IPS DF 6.9 (cell line): ENCODE results near the gene VDAC2.

ENCODE experiments used
- DNase-seq: peaks from one replicate; pipeline ENCODE4 v3.0.0-alpha.2; 2013; ENCODE audit warnings: low read depth, low spot score
- H3K27ac ChIP-seq: one replicate; pipeline ENCODE4 v1.5.1; 2013; ENCODE audit warnings: low read length, control low read depth
- H3K27me3 ChIP-seq: 2 replicates; pipeline ENCODE4 v1.6.1; 2013; ENCODE audit warnings: mild to moderate bottlenecking, low read length; ENCODE audit not compliant: control insufficient read depth, insufficient read depth
- H3K36me3 ChIP-seq: 2 replicates; pipeline ENCODE4 v1.6.1; 2013; ENCODE audit warnings: low read length; ENCODE audit not compliant: control insufficient read depth, insufficient read depth
- H3K4me1 ChIP-seq: 2 replicates; pipeline ENCODE4 v1.6.1; 2013; ENCODE audit warnings: low read length; ENCODE audit not compliant: control insufficient read depth, insufficient read depth
- H3K4me3 ChIP-seq: 2 replicates; pipeline ENCODE4 v1.5.1; 2013; ENCODE audit warnings: mild to moderate bottlenecking, low read length
- H3K9me3 ChIP-seq: 2 replicates; pipeline ENCODE4 v1.6.1; 2013; ENCODE audit warnings: low read length, inconsistent platforms; ENCODE audit not compliant: control insufficient read depth, insufficient read depth
- WGBS: extraction: QIAGEN DNeasy Blood & Tissue Kit; methylation state at CpG from one replicate; pipeline ENCODE4 v1.1.7; 2013; ENCODE audit warnings: mixed read lengths, missing lambda C conversion rate; ENCODE audit not compliant: insufficient read length, insufficient coverage; 5-methylcytosine and 5-hydroxymethylcytosine counted together

VDAC2 gene, protein sequence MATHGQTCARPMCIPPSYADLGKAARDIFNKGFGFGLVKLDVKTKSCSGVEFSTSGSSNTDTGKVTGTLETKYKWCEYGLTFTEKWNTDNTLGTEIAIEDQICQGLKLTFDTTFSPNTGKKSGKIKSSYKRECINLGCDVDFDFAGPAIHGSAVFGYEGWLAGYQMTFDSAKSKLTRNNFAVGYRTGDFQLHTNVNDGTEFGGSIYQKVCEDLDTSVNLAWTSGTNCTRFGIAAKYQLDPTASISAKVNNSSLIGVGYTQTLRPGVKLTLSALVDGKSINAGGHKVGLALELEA

GRCh38 chr10:75210282-75211006 is at the start of gene VDAC2:
Gene VDAC2 (plus strand): TSS chr10:75210796. CDS start chr10:75211159, 363 bp downstream.
- DNase-seq = peak; percentile 67
- WGBS = no CpG with 5 or more reads among the region's 80 CpGs
- Histone ChIP-seq H3K27ac (no peak within 1 kb of the TSS), H3K4me3 (peak within 1 kb of the TSS; percentile 85), H3K36me3 (peaks cover 8% of the 10 kb centered on the region; the same call in 1 of the 2 replicates), H3K27me3 (no peaks in the 10 kb centered on the region), H3K9me3 (no peaks in the 10 kb centered on the region), H3K4me1 (peaks cover 9% of the 10 kb centered on the region; the same call in 1 of the 2 replicates)

DNA sequence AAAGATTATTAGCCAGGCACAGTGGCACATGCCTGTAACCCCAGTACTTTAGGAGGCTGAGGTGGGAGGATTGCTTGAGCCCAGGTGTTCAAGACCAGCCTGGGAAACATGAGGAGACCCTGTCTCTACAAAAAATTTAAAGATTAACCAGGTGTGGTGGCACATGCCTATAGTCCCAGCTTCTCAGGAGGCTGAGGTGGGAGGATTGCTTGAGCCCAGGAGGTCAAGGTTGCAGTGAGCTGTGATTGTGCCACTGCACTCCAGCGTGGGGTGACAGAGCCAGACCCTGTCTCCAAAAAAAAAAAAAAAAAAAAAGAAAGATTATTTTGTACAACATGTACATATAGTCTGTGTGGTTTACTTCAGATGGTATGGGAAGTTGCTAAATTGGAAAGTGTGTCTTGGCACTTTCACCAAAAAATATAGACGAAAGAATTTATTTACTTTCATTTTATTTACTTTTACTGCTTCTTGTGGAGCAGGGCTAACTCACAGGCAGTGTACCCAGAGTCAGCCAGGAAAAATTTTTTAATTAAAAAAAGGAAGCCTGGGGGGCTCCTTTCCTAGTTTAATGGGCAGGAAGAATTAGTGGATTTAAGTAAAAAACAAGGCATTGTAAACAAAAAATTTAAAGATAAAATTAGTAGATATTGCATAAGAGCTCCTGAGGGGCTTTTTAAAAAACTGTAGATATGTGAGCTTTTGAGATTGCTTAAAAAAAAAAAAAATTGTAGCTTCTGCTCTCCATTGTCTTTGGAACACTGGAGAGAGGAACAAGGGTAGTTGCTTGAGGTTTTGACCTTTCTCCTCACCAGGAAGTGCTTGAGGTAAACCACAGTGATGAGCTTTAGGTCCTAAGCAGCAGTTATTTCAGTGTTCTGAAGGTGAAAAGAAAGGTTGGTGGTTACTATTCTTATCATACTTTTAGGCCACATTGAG is 44.6 kb upstream of the VDAC2 start:
- H3K27me3 ChIP-seq = no peaks in the 10 kb centered on the region
- no peak overlapping the region for H3K4me3 ChIP-seq
- H3K27ac ChIP-seq = no peak overlapping the region
- 0 out of 2 replicates have a peak, but pooled peaks cover 1% of the 10 kb centered on the region for H3K4me1 ChIP-seq
- H3K9me3 ChIP-seq = no peaks in the 10 kb centered on the region
- no peak for DNase-seq
- no CpG with 5 or more reads among the region's 2 CpGs for WGBS
- H3K36me3 ChIP-seq = no peaks in the 10 kb centered on the region

GRCh38 chr10:75166623-75166972 is 44.0 kb upstream of the VDAC2 start:
- no peaks in the 10 kb centered on the region for H3K9me3 ChIP-seq
- H3K36me3 ChIP-seq = no peaks in the 10 kb centered on the region
- no peaks in the 10 kb centered on the region for H3K27me3 ChIP-seq
- WGBS = no CpG with 5 or more reads among the region's 1 CpG
- 0 out of 2 replicates have a peak, but pooled peaks cover 1% of the 10 kb centered on the region for H3K4me1 ChIP-seq
- H3K4me3 ChIP-seq = no peak overlapping the region
- H3K27ac ChIP-seq = no peak overlapping the region
- DNase-seq = no peak

DNA sequence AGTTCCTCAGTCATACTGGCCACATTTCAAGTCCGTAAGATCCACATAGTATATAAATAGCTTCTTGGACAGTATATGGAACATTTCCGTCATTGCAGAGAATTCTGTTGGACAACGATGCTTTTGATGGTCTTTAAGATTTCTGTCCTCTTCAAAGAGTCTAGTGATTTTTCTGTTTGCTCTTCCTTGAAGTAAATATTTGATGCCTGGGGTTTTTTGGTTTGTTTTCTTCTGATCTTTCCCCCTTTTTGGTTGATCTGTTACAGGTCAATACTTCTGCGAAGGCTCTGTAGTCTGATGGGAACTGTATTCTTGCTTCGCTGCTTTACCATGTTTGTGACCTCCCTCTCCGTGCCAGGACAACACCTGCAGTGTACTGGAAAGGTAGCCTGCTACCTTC is 42.3 kb upstream of the VDAC2 start:
- Histone ChIP-seq H3K9me3 (no peaks in the 10 kb centered on the region), H3K4me1 (0 out of 2 replicates have a peak, but pooled peaks cover 1% of the 10 kb centered on the region), H3K27ac (no peak overlapping the region), H3K4me3 (no peak overlapping the region), H3K27me3 (no peaks in the 10 kb centered on the region), H3K36me3 (no peaks in the 10 kb centered on the region)
- WGBS = no CpG with 5 or more reads among the region's 6 CpGs
- DNase-seq = no peak

- no CpG with 5 or more reads among the region's 1 CpG for WGBS
- Histone ChIP-seq H3K27me3 (no peaks in the 10 kb centered on the region), H3K9me3 (no peaks in the 10 kb centered on the region), H3K4me3 (no peak overlapping the region), H3K4me1 (0 out of 2 replicates have a peak, but pooled peaks cover 1% of the 10 kb centered on the region), H3K36me3 (no peaks in the 10 kb centered on the region), H3K27ac (no peak overlapping the region)
- no peak for DNase-seq
Measured at GRCh38 chr10:75170215-75170614, 40.4 kb upstream of the VDAC2 start.

- no peak for DNase-seq
- H3K4me1 ChIP-seq = no peaks in the 10 kb centered on the region
- H3K4me3 ChIP-seq = no peak overlapping the region
- no peaks in the 10 kb centered on the region for H3K27me3 ChIP-seq
- no peak overlapping the region for H3K27ac ChIP-seq
- H3K9me3 ChIP-seq = no peaks in the 10 kb centered on the region
- H3K36me3 ChIP-seq = no peaks in the 10 kb centered on the region
- WGBS = no CpG with 5 or more reads among the region's 2 CpGs
Measured at GRCh38 chr10:75175046-75175445, 35.5 kb upstream of the VDAC2 start.

- no peaks in the 10 kb centered on the region for H3K36me3 ChIP-seq
- H3K27me3 ChIP-seq = no peaks in the 10 kb centered on the region
- H3K4me3 ChIP-seq = no peak overlapping the region
- no peak overlapping the region for H3K27ac ChIP-seq
- DNase-seq = no peak
- H3K4me1 ChIP-seq = no peaks in the 10 kb centered on the region
- H3K9me3 ChIP-seq = no peaks in the 10 kb centered on the region
- no CpG with 5 or more reads among the region's 6 CpGs for WGBS
Measured at GRCh38 chr10:75176046-75176445, 34.5 kb upstream of the VDAC2 start.

GRCh38 chr10:75176736-75177135 is 33.9 kb upstream of the VDAC2 start:
- Histone ChIP-seq H3K9me3 (no peaks in the 10 kb centered on the region), H3K4me3 (no peak overlapping the region), H3K4me1 (no peaks in the 10 kb centered on the region), H3K27me3 (no peaks in the 10 kb centered on the region), H3K27ac (no peak overlapping the region), H3K36me3 (no peaks in the 10 kb centered on the region)
- no CpG with 5 or more reads among the region's 1 CpG for WGBS
- DNase-seq = no peak

GRCh38 chr10:75179657-75180177 is 30.9 kb upstream of the VDAC2 start:
- WGBS = 100% methylated on average over 1 of the region's 1 CpG

GRCh38 chr10:75180592-75180991 is 30.0 kb upstream of the VDAC2 start:
- Histone ChIP-seq H3K36me3 (no peaks in the 10 kb centered on the region), H3K4me1 (no peaks in the 10 kb centered on the region)

More at GRCh38 chr10:75179657-75180177, 30.9 kb upstream of the VDAC2 start:
- Histone ChIP-seq H3K36me3 (no peaks in the 10 kb centered on the region), H3K4me1 (no peaks in the 10 kb centered on the region), H3K27ac (no peak overlapping the region), H3K4me3 (no peak overlapping the region), H3K27me3 (no peaks in the 10 kb centered on the region), H3K9me3 (no peaks in the 10 kb centered on the region)
- no peak for DNase-seq

More at GRCh38 chr10:75180592-75180991, 30.0 kb upstream of the VDAC2 start:
- WGBS = no CpG with 5 or more reads among the region's 2 CpGs
- Histone ChIP-seq H3K27ac (no peak overlapping the region), H3K4me3 (no peak overlapping the region), H3K9me3 (no peaks in the 10 kb centered on the region), H3K27me3 (no peaks in the 10 kb centered on the region)
- DNase-seq = no peak
